Subcutaneous abdominal adipose tissue (tissue), 5 donors: ENCODE results near the gene MOB1B.

ENCODE experiments used
- H3K27ac ChIP-seq: one replicate; pipeline ENCODE4 v1.7.0; 2013; ENCODE audit warnings: low read depth, mild to moderate bottlenecking, inconsistent platforms, low read length, moderate library complexity
- H3K27me3 ChIP-seq, 5 donors: one replicate each; pipeline ENCODE4 v1.7.0; 2013; ENCODE audit warnings: low read length in 5 of 5, inconsistent platforms in 1 of 5; ENCODE audit not compliant: control insufficient read depth in 5 of 5, insufficient read depth in 4 of 5
- H3K36me3 ChIP-seq, 5 donors: one replicate each; pipeline ENCODE4 v1.7.0; 2013; ENCODE audit warnings: low read length in 5 of 5; ENCODE audit not compliant: control insufficient read depth in 5 of 5, insufficient read depth in 5 of 5
- H3K4me1 ChIP-seq, 5 donors: one replicate each; pipeline ENCODE4 v1.7.0; 2013; ENCODE audit warnings: low read length in 5 of 5, mild to moderate bottlenecking in 3 of 5, moderate library complexity in 1 of 5; ENCODE audit not compliant: control insufficient read depth in 5 of 5, insufficient read depth in 5 of 5
- H3K4me3 ChIP-seq, 5 donors: one replicate each; pipeline ENCODE4 v1.7.0; 2013; ENCODE audit warnings: low read length in 5 of 5, low read depth in 1 of 5
- H3K9ac ChIP-seq, 5 donors: one replicate each; pipeline ENCODE4 v1.7.0; 2013; ENCODE audit warnings: low read length in 5 of 5, mild to moderate bottlenecking in 4 of 5, moderate library complexity in 3 of 5
- H3K9me3 ChIP-seq, 5 donors: one replicate each; pipeline ENCODE4 v1.7.0; 2013; ENCODE audit warnings: low read length in 5 of 5; ENCODE audit not compliant: control insufficient read depth in 5 of 5
- donor health status: healthy.
- donor health status: healthy.
- donor health status: healthy.
- donor health status: healthy.
- donor health status: healthy.

MOB1B gene

DNA sequence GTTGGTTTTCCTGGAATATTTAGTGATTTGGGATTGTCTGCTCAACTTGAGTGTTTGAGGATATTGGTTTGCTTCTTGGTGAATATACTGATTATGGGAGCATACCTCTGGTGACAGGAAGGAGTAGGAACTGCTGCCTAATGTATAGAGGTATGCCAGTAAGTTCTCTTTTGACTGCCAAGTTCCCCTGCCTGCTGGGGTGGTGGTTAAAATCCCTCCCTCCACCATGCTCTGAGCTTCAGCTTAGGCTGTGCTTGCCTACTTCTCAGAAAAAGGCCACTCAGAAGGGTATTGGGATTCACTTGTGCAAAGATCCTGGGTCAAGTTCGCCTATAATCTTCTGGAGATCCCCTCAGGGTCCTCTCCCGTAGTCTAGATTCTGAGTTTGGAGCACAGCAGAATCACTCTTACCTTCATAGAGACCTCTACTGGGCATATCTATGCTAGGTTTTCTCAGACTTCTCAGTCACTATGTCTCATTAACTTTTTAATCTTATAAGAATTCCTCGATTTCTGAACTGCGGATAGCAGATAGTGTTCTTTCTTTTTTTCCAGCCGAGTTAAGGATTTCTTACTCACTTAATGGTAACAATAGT is 46.6 kb downstream of the MOB1B start:
- no peaks in the 10 kb centered on the region for H3K27me3 ChIP-seq
- no peaks in the 10 kb centered on the region for H3K9me3 ChIP-seq
- H3K4me3 ChIP-seq: no peak overlapping the region
- H3K36me3 ChIP-seq: no peaks in the 10 kb centered on the region
- peaks cover 0 to 28% (median 5%) of the 10 kb centered on the region in 5 donors for H3K4me1 ChIP-seq
- no peak overlapping the region for H3K9ac ChIP-seq
- no peak overlapping the region for H3K27ac ChIP-seq

DNA sequence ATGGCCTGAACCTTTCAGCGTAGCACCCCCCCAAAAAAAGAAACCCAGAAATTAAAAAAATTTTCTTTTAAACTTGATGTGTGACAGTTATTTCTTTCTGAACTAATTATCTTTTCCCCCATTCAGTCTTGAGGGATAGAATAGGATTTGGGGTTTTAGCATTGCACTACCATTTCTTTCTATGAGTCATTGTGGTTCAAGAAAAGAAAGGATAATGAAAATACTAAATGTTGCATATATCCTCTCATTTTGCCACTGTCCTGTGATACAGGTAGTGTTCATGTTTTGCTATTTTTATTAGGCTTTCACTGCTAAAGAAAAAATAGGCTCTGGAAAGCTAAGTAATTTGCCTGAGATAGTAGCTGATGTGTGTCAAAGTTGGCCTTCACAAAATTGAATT is 51.9 kb downstream of the MOB1B start:
- Histone ChIP-seq H3K4me1 (peaks cover 0 to 10% (median 3%) of the 10 kb centered on the region in 5 donors), H3K4me3 (no peak overlapping the region), H3K36me3 (peaks cover 0 to 1% (median under 1%) of the 10 kb centered on the region in 5 donors), H3K27me3 (no peaks in the 10 kb centered on the region), H3K27ac (no peak overlapping the region), H3K9ac (no peak overlapping the region), H3K9me3 (no peaks in the 10 kb centered on the region)

DNA sequence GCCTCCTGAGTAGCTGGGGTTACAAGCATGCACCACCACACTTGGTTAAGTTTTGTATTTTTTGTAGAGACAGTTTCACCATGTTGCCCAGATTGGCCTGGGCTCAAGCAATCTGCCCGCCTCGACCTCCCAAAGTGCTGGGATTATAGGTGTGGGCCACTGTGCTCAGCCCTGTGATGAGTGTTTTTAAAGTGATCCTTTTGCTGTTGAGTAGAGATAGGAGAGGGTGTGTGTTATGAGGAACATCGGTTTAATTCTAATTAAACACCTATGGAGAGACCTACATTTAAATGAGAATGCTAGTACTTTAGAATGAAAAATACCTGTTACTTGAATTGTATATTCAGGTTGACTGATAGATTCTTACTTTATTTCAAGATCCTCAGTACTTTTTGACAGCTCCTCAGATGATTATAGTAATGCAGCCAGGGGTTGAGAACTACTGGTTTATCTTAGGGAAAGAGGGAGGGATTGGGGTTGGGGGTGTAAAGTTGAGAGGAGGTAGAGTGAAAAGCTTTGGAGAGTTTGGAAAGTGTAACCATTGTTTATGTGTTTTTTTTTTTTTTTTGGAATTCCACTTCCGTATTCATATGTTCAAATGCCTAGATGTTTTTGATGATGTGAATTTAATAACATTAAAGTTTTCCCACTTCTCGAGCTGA is 54.5 kb downstream of the MOB1B start:
- H3K4me1 ChIP-seq: peaks cover 0 to 6% (median 3%) of the 10 kb centered on the region in 5 donors
- no peaks in the 10 kb centered on the region for H3K27me3 ChIP-seq
- H3K9me3 ChIP-seq: no peaks in the 10 kb centered on the region
- H3K4me3 ChIP-seq: no peak overlapping the region
- no peak overlapping the region for H3K9ac ChIP-seq
- no peak overlapping the region for H3K27ac ChIP-seq
- H3K36me3 ChIP-seq: peaks cover 3 to 14% (median 12%) of the 10 kb centered on the region in 5 donors

DNA sequence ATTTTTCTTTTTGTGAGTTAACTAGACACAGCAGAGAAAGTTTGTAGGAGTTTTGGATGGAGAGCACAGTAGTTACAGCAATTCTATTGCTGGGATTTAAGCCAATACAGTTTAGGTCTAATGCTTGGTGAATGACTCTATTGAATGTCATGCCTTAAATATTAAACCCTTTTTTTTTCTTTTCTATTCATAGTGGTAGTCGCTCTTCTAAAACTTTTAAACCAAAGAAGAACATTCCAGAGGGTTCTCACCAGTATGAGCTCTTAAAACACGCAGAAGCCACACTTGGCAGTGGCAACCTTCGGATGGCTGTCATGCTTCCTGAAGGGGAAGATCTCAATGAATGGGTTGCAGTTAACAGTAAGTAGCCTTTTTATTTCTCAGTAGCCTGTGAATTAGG is 56.5 kb downstream of the MOB1B start:
- Histone ChIP-seq H3K27ac (no peak overlapping the region), H3K36me3 (peaks cover 3 to 14% (median 12%) of the 10 kb centered on the region in 5 donors), H3K4me1 (no peaks in the 10 kb centered on the region), H3K9ac (no peak overlapping the region), H3K9me3 (no peaks in the 10 kb centered on the region), H3K27me3 (no peaks in the 10 kb centered on the region), H3K4me3 (no peak overlapping the region)

DNA sequence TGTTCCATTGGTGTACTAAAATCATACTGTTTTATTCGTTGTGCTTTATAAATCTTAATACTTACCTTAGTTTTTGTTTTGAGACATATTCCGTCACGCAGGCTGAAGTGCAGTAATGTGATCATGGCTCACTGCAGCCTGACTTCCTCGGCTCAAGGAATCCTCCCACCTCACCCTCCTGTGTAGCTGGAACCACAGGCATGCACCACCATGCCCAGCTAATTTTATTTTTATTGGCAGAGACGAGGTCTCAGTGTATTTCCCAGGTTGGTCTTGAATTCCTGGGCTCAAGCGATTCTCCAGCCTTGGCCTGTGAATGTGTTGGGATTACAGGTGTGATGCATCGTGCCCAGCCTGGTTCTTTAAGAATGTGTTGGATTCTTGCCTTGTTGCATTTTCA is 66.9 kb downstream of the MOB1B start:
- Histone ChIP-seq H3K36me3 (peaks cover 4 to 15% (median 7%) of the 10 kb centered on the region in 5 donors), H3K4me3 (no peak overlapping the region), H3K27me3 (no peaks in the 10 kb centered on the region), H3K27ac (no peak overlapping the region), H3K4me1 (no peaks in the 10 kb centered on the region), H3K9ac (no peak overlapping the region), H3K9me3 (no peaks in the 10 kb centered on the region)

DNA sequence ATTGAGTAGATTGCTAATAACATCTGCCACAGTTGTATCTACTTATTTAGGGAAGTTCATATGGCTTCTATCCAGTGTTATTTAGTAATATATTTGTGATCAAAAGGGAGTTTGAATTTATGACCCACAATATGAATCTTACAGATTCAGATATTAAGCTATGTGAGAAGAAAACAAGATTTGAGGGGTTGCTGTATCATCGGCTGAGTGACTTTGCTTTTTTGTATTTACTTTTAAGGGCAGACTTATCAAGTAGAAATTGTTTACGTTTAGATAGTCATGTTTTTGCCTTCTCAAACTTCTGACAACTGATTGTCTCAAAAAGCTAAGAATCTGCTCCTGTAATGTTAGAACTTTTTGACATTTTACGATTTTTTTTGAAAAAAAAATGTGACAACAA is 74.1 kb downstream of the MOB1B start:
- H3K4me1 ChIP-seq: peaks cover 0 to 10% (median 0%) of the 10 kb centered on the region in 5 donors
- H3K9me3 ChIP-seq: no peaks in the 10 kb centered on the region
- peaks cover 0 to 18% (median 7%) of the 10 kb centered on the region in 5 donors for H3K36me3 ChIP-seq
- no peak overlapping the region for H3K4me3 ChIP-seq
- H3K27ac ChIP-seq: no peak overlapping the region
- no peak overlapping the region for H3K9ac ChIP-seq
- H3K27me3 ChIP-seq: no peaks in the 10 kb centered on the region

DNA sequence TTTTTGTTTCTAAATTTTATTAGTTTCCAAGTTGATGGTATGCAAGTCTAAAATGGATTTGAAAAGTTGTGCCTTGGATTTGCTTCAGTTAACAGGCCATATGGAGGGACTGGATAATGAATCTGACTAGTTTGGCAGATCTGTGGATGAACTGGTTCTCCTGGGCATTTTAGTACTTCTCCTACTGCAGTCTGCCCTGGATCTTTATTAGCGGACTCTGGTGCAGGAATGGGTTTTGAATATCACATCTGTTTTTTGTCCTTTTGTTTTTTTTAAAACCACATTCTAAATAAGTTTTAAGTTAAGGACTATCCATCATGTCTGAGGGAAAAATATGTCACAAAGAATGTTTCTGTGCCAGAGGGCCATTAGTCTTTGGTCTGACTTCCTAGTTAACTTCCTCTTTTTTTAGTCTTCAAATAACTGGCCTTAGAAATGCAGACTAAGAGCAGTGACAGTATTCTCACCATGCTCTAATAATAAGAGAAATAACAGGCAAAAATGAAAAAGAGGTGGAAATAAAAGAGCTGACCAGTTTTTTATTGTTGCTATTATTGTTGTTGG is 77.4 kb downstream of the MOB1B start:
- H3K9ac ChIP-seq: no peak overlapping the region
- H3K27ac ChIP-seq: no peak overlapping the region
- peaks cover 0 to 12% (median 7%) of the 10 kb centered on the region in 5 donors for H3K36me3 ChIP-seq
- H3K9me3 ChIP-seq: no peaks in the 10 kb centered on the region
- peaks cover 0 to 10% (median 0%) of the 10 kb centered on the region in 5 donors for H3K4me1 ChIP-seq
- H3K27me3 ChIP-seq: no peaks in the 10 kb centered on the region
- H3K4me3 ChIP-seq: no peak overlapping the region

DNA sequence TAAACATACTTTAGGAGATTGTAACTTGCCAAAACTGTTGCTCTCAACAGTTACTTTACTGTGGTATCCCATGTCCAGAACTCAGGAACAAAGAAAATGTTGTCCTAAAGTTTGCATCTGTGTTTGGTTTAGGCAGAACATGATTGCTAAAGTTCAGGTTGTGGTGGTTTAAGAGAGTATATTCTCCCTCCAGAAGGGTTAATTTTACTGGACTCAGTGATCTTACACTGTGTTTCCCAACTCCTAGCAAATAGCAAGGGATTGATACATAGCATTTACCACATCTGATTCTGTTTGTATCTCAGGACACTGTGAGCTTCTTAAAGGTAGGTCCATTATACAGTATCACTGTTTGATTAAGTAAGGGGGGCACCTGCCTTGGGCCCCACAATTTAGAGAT is 78.0 kb downstream of the MOB1B start:
- no peak overlapping the region for H3K4me3 ChIP-seq
- H3K9ac ChIP-seq: no peak overlapping the region
- no peak overlapping the region for H3K27ac ChIP-seq
- H3K9me3 ChIP-seq: no peaks in the 10 kb centered on the region
- H3K4me1 ChIP-seq: peaks cover 0 to 10% (median 0%) of the 10 kb centered on the region in 5 donors
- H3K36me3 ChIP-seq: peaks cover 0 to 12% (median 7%) of the 10 kb centered on the region in 5 donors
- H3K27me3 ChIP-seq: no peaks in the 10 kb centered on the region

DNA sequence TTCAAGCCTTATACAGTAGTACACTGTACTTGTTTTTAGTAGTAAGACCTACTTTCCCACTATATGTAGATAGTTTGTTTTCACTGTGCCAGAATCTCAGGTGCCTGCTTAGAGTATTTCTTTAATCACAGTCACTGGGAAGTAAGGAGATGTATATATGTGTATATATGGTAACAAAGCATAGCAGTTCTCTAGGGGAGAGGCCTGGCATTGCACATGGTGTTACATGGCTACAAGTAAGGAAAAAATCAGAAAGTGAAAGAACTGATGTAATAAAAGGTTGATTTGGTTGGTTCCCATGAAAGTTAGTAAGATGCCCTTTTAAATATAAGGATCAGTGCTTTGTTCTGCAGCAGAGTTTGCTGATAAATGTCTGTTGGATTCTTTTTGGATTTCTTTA is 81.9 kb downstream of the MOB1B start:
- peaks cover 0 to 9% (median 0%) of the 10 kb centered on the region in 5 donors for H3K4me1 ChIP-seq
- no peaks in the 10 kb centered on the region for H3K9me3 ChIP-seq
- no peak overlapping the region for H3K4me3 ChIP-seq
- no peak overlapping the region for H3K27ac ChIP-seq
- H3K36me3 ChIP-seq: peaks cover 0 to 10% (median 0%) of the 10 kb centered on the region in 5 donors
- H3K27me3 ChIP-seq: no peaks in the 10 kb centered on the region
- H3K9ac ChIP-seq: no peak overlapping the region

DNA sequence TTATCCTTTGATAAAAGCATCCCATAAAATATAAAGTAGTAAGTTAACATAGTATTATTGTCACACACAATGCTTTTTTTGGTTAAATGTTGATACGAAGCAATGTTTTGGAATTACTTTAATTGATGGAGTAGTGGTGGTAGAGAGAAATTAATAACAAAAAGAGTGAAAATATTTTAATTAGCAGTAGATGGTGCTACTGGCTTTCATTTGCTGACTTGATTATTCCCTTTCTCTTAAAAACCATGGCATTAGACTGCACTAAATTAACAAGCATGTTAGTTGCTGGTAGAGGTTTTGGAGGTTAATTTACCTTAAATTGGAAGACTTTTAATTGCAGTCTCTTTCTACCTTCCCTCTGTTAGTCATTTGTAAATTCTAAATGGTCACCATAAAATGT is 82.4 kb downstream of the MOB1B start:
- Histone ChIP-seq H3K36me3 (peaks cover 0 to 7% (median 0%) of the 10 kb centered on the region in 5 donors), H3K9me3 (no peaks in the 10 kb centered on the region), H3K9ac (no peak overlapping the region), H3K27me3 (no peaks in the 10 kb centered on the region), H3K4me1 (peaks cover 0 to 5% (median 0%) of the 10 kb centered on the region in 5 donors), H3K4me3 (no peak overlapping the region), H3K27ac (no peak overlapping the region)
